H1 (cell line): ENCODE data around the gene NCAPG2. TPM values are rescaled to one million over a fixed set of nuclear protein-coding genes. Genes with fewer than 3 reads are reported as not detected.
"Not testable (repeated sequence)": the region's sequence is repeated elsewhere in the genome, so short reads cannot be mapped to it uniquely, and the experiment has no call there.

Experiments
- CTCF ChIA-PET: fragments of 300-600 bp; sonication (Branson Sonifier 250); formaldehyde crosslinking; loops from one replicate; lab custom pipeline; 2021; ENCODE audit not compliant: partially characterized antibody; lab: Charles Lee
- POLR2A ChIA-PET: fragments of 300-600 bp; sonication (Branson Sonifier 250); formaldehyde crosslinking; loops from one replicate; lab custom pipeline; 2021; ENCODE audit warnings: inconsistent platforms; ENCODE audit not compliant: partially characterized antibody; lab: Charles Lee
- DNase-seq, 2 experiments: peaks; one replicate each; pipeline versions ENCODE4 v3.0.0 to v3.0.0-alpha.2; 2010 to 2022; ENCODE audit warnings: low spot score in 2 of 2, low read depth in 1 of 2, mixed read lengths in 1 of 2
- FAIRE-seq: peaks from 2 replicates; lab custom pipeline; 2011; peaks lifted over from hg19 to GRCh38; lab: Jason Lieb, UNC
- H2AFZ ChIP-seq: 2 replicates; pipeline ENCODE4 v1.8.1; 2012; ENCODE audit warnings: low read length, inconsistent platforms
- H2AK5ac ChIP-seq: 2 replicates; pipeline ENCODE4 v1.6.1; 2013; ENCODE audit warnings: low read depth, low read length
- H2BK120ac ChIP-seq: replicated peaks from 2 replicates; pipeline ENCODE3; 2013; ENCODE audit warnings: low read depth, low read length, inconsistent platforms
- H2BK12ac ChIP-seq: 2 replicates; pipeline ENCODE4 v1.6.1; 2013; ENCODE audit warnings: low read depth, low read length
- H2BK15ac ChIP-seq: 2 replicates; pipeline ENCODE4 v1.6.1; 2013; ENCODE audit warnings: low read length
- H2BK20ac ChIP-seq: 2 replicates; pipeline ENCODE4 v1.6.1; 2013; ENCODE audit warnings: low read length
- H2BK5ac ChIP-seq: 2 replicates; pipeline ENCODE4 v1.6.1; 2013; ENCODE audit warnings: low read depth, low read length
- H3K14ac ChIP-seq: 2 replicates; pipeline ENCODE4 v1.6.1; 2013; ENCODE audit warnings: inconsistent platforms; ENCODE audit not compliant: insufficient read length
- H3K18ac ChIP-seq: 2 replicates; pipeline ENCODE4 v1.6.1; 2013; ENCODE audit warnings: low read length; ENCODE audit errors: extremely low read depth
- H3K23ac ChIP-seq: 2 replicates; pipeline ENCODE4 v1.6.1; 2013; ENCODE audit warnings: inconsistent platforms; ENCODE audit not compliant: insufficient read length
- H3K23me2 ChIP-seq: 2 replicates; pipeline ENCODE4 v1.6.1; 2013; ENCODE audit warnings: low read depth, low read length
- H3K27ac ChIP-seq: 2 replicates; pipeline ENCODE4 v1.6.1; 2011; ENCODE audit warnings: low read depth, low read length, inconsistent platforms
- H3K27me3 ChIP-seq, 4 experiments: replicated peaks in 1 of 4; 1 replicate in 1 of 4; 2 replicates in 3 of 4; pipeline versions ENCODE4 v1.6.1 to v1.8.1; 2011 to 2013; ENCODE audit warnings: low read length in 3 of 4, mild to moderate bottlenecking in 3 of 4, inconsistent platforms in 2 of 4, mixed read lengths in 2 of 4, moderate library complexity in 1 of 4; ENCODE audit not compliant: control insufficient read depth in 3 of 4, insufficient read depth in 3 of 4; ENCODE audit errors: extremely low read depth in 1 of 4
- H3K36me3 ChIP-seq, 4 experiments: 2 replicates each; pipeline versions ENCODE4 v1.6.1 to v1.8.1; 2011 to 2013; ENCODE audit warnings: mild to moderate bottlenecking in 4 of 4, low read length in 3 of 4, moderate library complexity in 2 of 4, control low read depth in 1 of 4, inconsistent platforms in 1 of 4; ENCODE audit not compliant: insufficient read depth in 4 of 4, control insufficient read depth in 2 of 4
- H3K4ac ChIP-seq: replicated peaks from 2 replicates; pipeline ENCODE3; 2013; ENCODE audit warnings: low read length, low read depth, mixed read lengths, inconsistent platforms; ENCODE audit not compliant: insufficient read length
- H3K4me1 ChIP-seq, 4 experiments: replicated peaks in 1 of 4; 1 replicate in 1 of 4; 2 replicates in 3 of 4; pipeline versions ENCODE4 v1.6.1 to v1.8.1; 2011 to 2013; ENCODE audit warnings: low read length in 3 of 4, inconsistent platforms in 2 of 4, mixed read lengths in 1 of 4; ENCODE audit not compliant: insufficient read depth in 4 of 4, control insufficient read depth in 3 of 4
- H3K4me2 ChIP-seq, 2 experiments: 2 replicates each; pipeline versions ENCODE4 v1.6.1 to v1.8.1; 2011 to 2013; ENCODE audit warnings: low read depth in 2 of 2, low read length in 2 of 2, control low read depth in 1 of 2, inconsistent platforms in 1 of 2, mild to moderate bottlenecking in 1 of 2; ENCODE audit not compliant: insufficient read depth in 1 of 2
- H3K4me3 ChIP-seq, 4 experiments: fragments of 200-600, 300-600 bp in 1 of 4; sonication (generic), shearing (Covaris generic), sonication (Bioruptor Twin) in 1 of 4; 2 replicates each; pipeline versions ENCODE4 v1.5.1 to v1.8.1; 2011 to 2016; ENCODE audit warnings: low read length in 4 of 4, low read depth in 3 of 4, control low read depth in 2 of 4, inconsistent platforms in 2 of 4, mild to moderate bottlenecking in 2 of 4, mixed read lengths in 1 of 4, moderate library complexity in 1 of 4; ENCODE audit not compliant: insufficient read depth in 2 of 4; ENCODE audit errors: extremely low read depth in 1 of 4
- H3K56ac ChIP-seq: replicated peaks from 2 replicates; pipeline ENCODE3; 2013; ENCODE audit warnings: low read depth, mild to moderate bottlenecking, mixed read lengths, low read length, inconsistent platforms; ENCODE audit not compliant: insufficient read length
- H3K79me1 ChIP-seq: 2 replicates; pipeline ENCODE4 v1.6.1; 2013; ENCODE audit warnings: low read depth, low read length, control low read depth
- H3K79me2 ChIP-seq, 2 experiments: 2 replicates each; pipeline versions ENCODE4 v1.6.1 to v1.8.1; 2012 to 2013; ENCODE audit warnings: low read length in 2 of 2, mild to moderate bottlenecking in 2 of 2, inconsistent platforms in 1 of 2; ENCODE audit not compliant: insufficient read depth in 2 of 2, control insufficient read depth in 1 of 2
- H3K9ac ChIP-seq, 4 experiments: replicated peaks in 1 of 4; 1 replicate in 1 of 4; 2 replicates in 3 of 4; pipeline versions ENCODE4 v1.6.1 to v1.8.1; 2011 to 2013; ENCODE audit warnings: low read depth in 3 of 4, low read length in 3 of 4, control low read depth in 2 of 4, mild to moderate bottlenecking in 2 of 4, moderate library complexity in 2 of 4, inconsistent platforms in 1 of 4; ENCODE audit errors: extremely low read depth in 1 of 4
- H3K9me3 ChIP-seq, 2 experiments: 2 replicates each; pipeline versions ENCODE4 v1.6.1 to v1.8.1; 2012 to 2013; ENCODE audit warnings: mild to moderate bottlenecking in 2 of 2, moderate library complexity in 2 of 2, control low read depth in 1 of 2, inconsistent platforms in 1 of 2, low read depth in 1 of 2, low read length in 1 of 2, mixed read lengths in 1 of 2; ENCODE audit not compliant: insufficient read depth in 2 of 2
- H4K20me1 ChIP-seq, 2 experiments: replicated peaks in 1 of 2; 2 replicates each; pipeline versions ENCODE3 to v1.8.1; 2011 to 2013; ENCODE audit warnings: inconsistent platforms in 2 of 2, low read length in 2 of 2, mild to moderate bottlenecking in 1 of 2; ENCODE audit not compliant: insufficient read depth in 2 of 2, control insufficient read depth in 1 of 2
- H4K5ac ChIP-seq: 2 replicates; pipeline ENCODE4 v1.6.1; 2013; ENCODE audit warnings: low read length, low read depth, mixed read lengths, inconsistent platforms; ENCODE audit not compliant: insufficient read length
- H4K8ac ChIP-seq: 2 replicates; pipeline ENCODE4 v1.8.0; 2013; ENCODE audit warnings: mild to moderate bottlenecking, moderate library complexity, low read length, inconsistent platforms; ENCODE audit not compliant: insufficient read depth; ENCODE audit errors: extremely low read depth
- H4K91ac ChIP-seq: replicated peaks from 2 replicates; pipeline ENCODE3; 2013; ENCODE audit warnings: low read length, mixed read lengths, inconsistent platforms; ENCODE audit not compliant: insufficient read length
- WGBS, 2 experiments: shearing (Covaris generic) in 1 of 2; methylation state at CpG; one replicate each; pipeline versions ENCODE4 v1.1.6 to v1.1.7; 2013 to 2015; ENCODE audit warnings: low lambda C conversion rate in 2 of 2, mixed read lengths in 2 of 2, inconsistent platforms in 1 of 2, low coverage in 1 of 2, missing lambda C conversion rate in 1 of 2; ENCODE audit not compliant: insufficient replicate concordance in 2 of 2, insufficient coverage in 1 of 2, insufficient read length in 1 of 2; ENCODE audit errors: extremely low coverage in 1 of 2, missing lambda C conversion rate in 1 of 2; 5-methylcytosine and 5-hydroxymethylcytosine counted together
- polyA plus RNA-seq, 7 experiments: library from polyadenylated mRNA; depleted of rRNA in 3 of 7; stranded (reverse) in 5 of 7; unstranded in 2 of 7; fragments of >200 nt in 5 of 7; fragments of 200-250 nt in 2 of 7; gene quantifications; 1 replicate in 5 of 7; 2 replicates in 1 of 7; 4 replicates in 1 of 7; pipeline versions ENCODE4 v1.2.1 to v1.2.3, GENCODE V29; 2011 to 2013; ENCODE audit warnings: missing spikeins in 2 of 7, mixed read lengths in 2 of 7
- total RNA-seq: library from RNA; stranded (reverse); fragmentation: NEBNext Ultra II Directional; extraction: Animal tissue kit (Norgen Biotek cat#: 25700); gene quantifications from 2 replicates; pipeline ENCODE4 v1.2.1, GENCODE V29; 2021

Gene NCAPG2
- total and polyA plus RNA-seq, 2 of the 8 experiments (the other 6 are each of a cell fraction or from before 2014, with no cell fraction given), result 49.9 to 119 TPM

DNA sequence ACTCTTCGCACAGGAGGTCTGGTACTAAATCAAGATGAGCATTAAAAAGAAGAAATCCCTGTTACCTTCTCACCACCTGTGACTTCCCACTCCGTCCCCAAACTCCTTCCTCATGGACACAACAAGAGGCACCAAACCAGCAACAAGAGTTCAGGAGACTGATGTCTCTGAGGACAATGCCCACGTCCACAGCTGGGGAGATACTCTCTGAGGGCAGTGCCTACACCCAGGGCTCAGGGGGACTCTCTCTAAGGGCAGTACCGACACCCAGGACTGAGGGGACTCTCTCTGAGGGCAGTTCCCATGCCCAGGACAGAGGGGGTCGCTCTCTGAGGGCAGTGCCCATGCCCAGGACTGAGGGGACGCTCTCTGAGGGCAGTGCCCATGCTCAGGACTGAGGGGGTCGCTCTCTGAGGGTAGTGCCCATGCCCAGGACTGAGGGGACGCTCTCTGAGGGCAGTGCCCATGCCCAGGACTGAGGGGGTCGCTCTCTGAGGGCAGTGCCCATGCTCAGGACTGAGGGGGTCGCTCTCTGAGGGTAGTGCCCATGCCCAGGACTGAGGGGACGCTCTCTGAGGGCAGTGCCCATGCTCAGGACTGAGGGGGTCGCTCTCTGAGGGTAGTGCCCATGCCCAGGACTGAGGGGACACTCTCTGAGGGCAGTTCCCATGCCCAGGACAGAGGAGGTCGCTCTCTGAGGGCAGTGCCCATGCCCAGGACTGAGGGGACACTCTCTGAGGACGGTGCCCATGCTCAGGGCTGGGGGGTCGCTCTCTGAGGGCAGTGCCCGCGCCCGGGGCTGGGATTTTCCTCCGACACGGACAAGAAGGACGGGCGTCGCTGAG, 703 bp downstream of the NCAPG2 start:
- H2AK5ac ChIP-seq, DNase-seq, H2BK15ac ChIP-seq, H3K9me3 ChIP-seq, H3K23me2 ChIP-seq, H4K5ac ChIP-seq, H2BK20ac ChIP-seq, H4K20me1 ChIP-seq, H2BK12ac ChIP-seq, FAIRE-seq, H3K14ac ChIP-seq, H3K79me1 ChIP-seq, H3K23ac ChIP-seq, H2AFZ ChIP-seq, H2BK120ac ChIP-seq, H3K4ac ChIP-seq, H3K27me3 ChIP-seq: not testable (repeated sequence)
- peak overlapping the region; percentile 94 to 97 (median 96) for H3K9ac ChIP-seq
- H3K4me3 ChIP-seq, result peak overlapping the region; percentile 70 to 96 (median 84)
- peak overlapping the region; percentile 96; the same call in 1 of the 2 replicates for H4K8ac ChIP-seq
- H3K4me2 ChIP-seq, result peak overlapping the region; percentile 83 to 99
- ChIA-PET POLR2A (interaction anchor here (0.6 to 2.0 kb wide), 5 partner anchors 10 to 29 kb away, joined by 3 to 8 read pairs (median 4); no protein-coding TSS in a partner anchor), CTCF (interaction anchor here (1.3 to 4.3 kb wide), 3 partner anchors 29 to 80 kb away, joined by 3 to 37 read pairs (median 7); no protein-coding TSS in a partner anchor)
- peaks cover 6 to 20% (median 12%) of the 10 kb centered on the region in 4 experiments; a peak in 6 of 7 replicates for H3K4me1 ChIP-seq
- H2BK5ac ChIP-seq, result peak overlapping the region; percentile 87
- peaks cover 5 to 28% (median 20%) of the 10 kb centered on the region in 4 experiments; a peak in 7 of 8 replicates for H3K36me3 ChIP-seq
- peaks cover 15 to 55% of the 10 kb centered on the region in 2 experiments for H3K79me2 ChIP-seq
- H3K56ac ChIP-seq, result peak overlapping the region; percentile 90
- H3K27ac ChIP-seq, result peak overlapping the region; percentile 91
- peak overlapping the region; percentile 75 for H4K91ac ChIP-seq
- WGBS, 2 experiments, result 14% methylated on average over 20 of the region's 23 CpGs; no CpG with 5 or more reads in 1 of the 2 experiments
- H3K18ac ChIP-seq, result peak overlapping the region; percentile 93; the same call in 1 of the 2 replicates
